Hypothalamus (tissue), 51 donors: ENCODE measurements around the gene TMEM245.
"Not testable (repeated sequence)": the region's sequence is repeated elsewhere in the genome, so short reads cannot be mapped to it uniquely, and the experiment has no call there.

Experiments used
- DNase-seq, 51 donors: peaks; one replicate each; lab custom pipeline; 2025; lab: John Stamatoyannopoulos, UW

Gene TMEM245

GRCh38 chr9:109010746-109011145 lies 109.0 kb downstream of the TMEM245 start:
- DNase-seq: peak in 1 of 51 donors; percentile 2

GRCh38 chr9:109005678-109006077 lies 114.1 kb downstream of the TMEM245 start:
- no peak for DNase-seq

DNA sequence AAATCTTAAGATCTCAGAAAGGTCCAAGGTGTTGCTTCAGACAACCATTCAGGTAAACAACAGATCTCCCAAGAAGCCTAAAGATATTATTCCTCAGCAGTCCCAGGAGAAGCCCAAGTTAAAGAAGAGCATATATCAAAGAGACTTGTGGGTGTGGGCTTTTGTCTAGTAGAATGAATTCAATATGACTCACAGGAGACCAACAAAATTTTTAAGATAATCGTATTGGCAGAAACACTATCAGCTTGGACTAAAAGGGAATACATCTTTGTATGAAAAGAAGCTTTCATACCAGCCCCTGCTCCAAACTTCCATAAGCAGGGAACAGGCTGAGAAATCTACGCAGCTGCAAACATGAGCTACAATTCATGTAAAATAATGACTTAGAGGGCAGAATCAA lies 116.6 kb downstream of the TMEM245 start:
- no peak for DNase-seq

DNA sequence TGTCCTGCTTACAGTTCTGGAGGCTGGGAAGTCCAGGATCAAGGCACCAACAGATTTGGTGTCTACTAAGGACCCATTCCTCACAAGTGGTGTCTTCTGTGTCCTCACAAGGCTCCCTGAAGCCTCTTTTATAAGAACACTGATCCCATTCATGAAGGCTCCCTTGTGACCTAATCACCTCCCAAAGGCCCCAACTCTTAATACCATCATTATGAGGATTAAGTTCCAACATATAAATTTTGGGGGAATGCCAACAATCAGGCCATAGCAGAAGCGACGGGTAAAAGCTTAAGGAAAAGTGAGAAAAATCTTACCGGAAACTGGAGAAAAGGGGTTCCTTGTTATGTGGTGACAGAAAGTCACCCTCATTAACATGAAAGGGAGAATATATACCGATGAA lies 117.6 kb downstream of the TMEM245 start:
- DNase-seq: no peak

DNA sequence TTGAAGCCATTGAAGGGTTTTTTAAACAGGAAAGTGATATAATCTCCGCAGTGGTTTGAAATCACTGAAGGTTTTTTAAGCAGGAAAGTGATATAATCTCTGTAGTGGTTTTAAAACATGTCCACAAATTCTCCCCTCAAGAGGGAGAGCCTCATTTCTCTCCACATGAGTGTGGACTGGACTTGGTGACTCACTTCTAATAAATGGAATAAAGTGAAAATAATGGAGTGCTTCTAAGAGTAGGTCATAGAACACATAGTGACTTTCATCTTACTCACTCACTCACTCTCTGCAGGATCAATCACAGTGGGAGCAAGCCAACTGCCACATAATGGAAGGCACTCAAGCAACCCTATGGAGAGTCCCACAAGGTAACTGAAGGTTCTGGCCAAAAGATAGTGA lies 118.5 kb downstream of the TMEM245 start:
- DNase-seq: no peak

DNA sequence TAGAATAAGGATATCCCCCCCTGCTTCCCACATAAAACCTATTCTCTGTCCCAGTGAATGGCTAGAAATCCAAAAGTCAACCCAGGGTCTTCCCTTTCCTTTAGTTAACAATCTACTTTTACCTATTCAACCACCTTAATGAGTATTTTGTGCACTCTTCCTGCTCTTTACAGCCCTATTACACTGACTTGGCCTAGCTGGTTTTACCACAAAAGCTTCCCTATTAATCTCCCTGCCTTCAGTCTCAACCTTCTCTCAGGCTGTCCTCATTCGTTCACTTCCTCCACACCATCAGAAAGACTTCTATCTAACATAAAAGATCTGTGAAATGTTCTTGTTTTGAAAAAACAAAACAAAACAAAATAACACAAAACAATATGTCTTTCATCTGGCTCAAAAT lies 122.6 kb downstream of the TMEM245 start:
- no peak for DNase-seq

GRCh38 chr9:108996643-108997042 lies 123.1 kb downstream of the TMEM245 start:
- DNase-seq: no peak

DNA sequence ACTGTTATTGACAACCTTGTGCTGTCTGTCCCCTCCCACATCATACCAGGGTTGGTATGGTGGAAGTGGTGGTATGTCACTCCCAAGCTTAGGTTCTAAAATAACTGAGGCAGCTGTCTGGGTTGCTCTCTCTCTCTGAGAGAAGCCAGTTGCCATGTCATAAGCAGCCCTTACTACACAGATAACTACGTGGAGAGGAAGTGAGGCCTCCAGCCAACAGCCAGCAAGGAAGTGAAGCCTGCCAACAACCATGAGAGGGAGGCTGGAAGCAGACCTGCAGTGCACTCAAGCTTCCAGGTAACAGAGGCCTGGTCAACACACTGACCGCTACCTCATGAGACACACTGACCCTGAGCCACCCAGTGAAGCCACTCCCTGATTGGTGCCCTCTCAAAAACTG lies 125.1 kb downstream of the TMEM245 start:
- no peak for DNase-seq

DNA sequence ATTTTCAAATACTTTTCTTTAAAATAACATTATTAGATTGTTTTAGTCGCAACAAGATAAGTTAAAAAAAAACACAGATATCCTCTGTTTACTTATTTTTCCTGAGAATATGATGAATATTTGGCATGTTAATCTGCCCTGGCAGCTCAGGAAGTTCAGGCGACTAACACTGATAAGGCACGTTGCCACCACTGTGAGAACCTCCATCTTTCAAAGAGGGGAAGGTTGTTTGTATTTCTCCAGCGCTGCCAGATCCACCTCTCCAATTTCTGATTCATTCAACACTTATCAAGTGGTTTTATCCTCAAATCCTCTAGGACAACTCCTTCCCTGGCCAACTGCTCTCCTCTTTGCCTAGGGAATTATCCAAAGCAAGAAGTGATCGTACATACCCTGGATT lies 128.3 kb downstream of the TMEM245 start:
- no peak for DNase-seq

GRCh38 chr9:108983885-108984284 lies 135.9 kb downstream of the TMEM245 start:
- no peak for DNase-seq

DNA sequence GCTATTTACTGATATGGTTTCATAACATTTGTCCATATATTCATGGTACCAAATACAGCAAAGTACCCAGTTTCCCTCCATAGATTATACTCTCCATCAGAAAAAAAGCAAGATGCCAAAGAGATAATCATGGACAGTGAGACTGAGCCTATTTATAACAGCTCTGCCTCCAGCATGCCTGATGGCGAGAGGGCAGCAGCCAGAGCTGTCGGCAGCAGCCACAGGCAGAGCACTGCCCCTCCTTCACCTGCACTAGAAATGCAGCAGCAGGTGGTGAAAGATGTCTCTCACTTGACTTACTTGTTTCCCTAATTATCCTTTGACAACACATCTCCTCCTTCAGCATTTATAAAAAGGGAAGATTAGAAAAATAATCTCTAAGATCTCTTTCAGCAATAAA lies 138.9 kb downstream of the TMEM245 start:
- peak in 1 of 51 donors; percentile 2 for DNase-seq

DNA sequence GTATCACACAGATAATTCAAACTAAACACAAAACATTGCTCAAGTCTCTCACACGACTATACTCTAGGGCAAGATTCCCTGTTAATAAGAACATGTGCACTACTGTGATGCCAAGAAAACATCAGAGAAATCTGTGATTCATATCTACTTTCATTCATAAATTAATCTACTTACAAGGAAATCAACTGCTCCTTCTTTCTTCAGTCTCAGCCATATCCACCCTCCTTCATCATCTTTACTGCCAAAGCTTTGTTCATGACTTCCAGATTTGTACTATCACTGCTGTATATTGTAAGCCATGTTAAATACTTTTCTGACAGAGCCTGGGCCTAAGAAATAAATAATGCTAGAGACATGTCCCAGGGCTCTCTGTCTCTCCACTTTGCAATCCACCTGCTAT lies 141.5 kb downstream of the TMEM245 start:
- no peak for DNase-seq

GRCh38 chr9:108973895-108974294 lies 145.9 kb downstream of the TMEM245 start:
- DNase-seq: no peak

DNA sequence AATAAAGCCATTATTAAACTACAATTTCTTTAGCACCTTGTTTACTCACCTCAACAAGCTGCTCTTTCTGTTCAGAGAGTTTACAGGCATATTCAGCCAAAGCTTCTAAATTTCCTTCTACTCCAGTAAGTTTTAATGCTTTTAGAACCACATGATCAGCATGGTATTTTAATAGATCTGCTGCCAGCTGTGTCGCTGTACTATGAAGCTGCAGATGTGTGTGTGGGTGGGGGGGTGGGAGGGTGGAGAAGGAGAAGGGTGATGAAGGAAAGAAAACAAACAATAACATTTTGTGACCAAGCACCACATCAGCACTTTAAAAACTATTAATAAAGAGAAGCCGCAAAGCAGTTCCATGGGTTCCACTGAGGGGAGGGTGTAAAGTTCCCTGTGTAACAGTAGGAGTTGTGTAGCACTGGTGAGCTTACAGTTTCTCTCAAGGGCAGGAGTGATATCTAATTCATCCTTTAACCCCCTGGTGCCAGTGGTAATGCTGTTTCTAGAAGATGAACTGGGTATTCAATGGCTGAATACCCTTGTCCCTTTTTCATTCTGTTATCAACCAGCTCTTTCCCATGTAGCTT lies 147.0 kb downstream of the TMEM245 start:
- no peak for DNase-seq

DNA sequence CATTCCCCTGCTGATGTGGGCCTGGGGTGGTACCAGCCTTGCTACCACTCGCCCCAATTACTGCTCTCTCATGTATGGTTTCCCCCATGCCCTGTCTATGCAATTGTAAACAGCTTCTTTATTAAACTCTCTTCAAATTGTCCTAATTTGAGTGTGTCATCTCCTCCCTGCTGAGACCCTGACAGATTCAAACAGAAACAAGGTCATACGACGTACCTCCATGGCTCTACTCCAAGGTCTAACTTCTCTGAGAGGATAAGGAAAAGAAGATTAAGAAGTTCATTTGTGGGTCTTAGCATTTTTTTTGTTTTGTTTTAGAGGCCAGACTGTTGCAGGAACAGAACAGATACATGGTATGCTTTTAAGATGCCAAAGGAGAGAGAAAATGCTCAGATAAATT lies 147.6 kb downstream of the TMEM245 start:
- DNase-seq: no peak

- DNase-seq: not testable (repeated sequence)
These were observed 148.4 kb downstream of the TMEM245 start for GRCh38 chr9:108971392-108971791.

GRCh38 chr9:108967916-108968315 lies 151.8 kb downstream of the TMEM245 start:
- no peak for DNase-seq
